TTC549 (cell line): ENCODE results near the gene SORCS1.

Experiments used
- FAIRE-seq: peaks from 2 replicates; lab custom pipeline; 2012; peaks lifted over from hg19 to GRCh38; lab: Jason Lieb, UNC

SORCS1 gene

DNA sequence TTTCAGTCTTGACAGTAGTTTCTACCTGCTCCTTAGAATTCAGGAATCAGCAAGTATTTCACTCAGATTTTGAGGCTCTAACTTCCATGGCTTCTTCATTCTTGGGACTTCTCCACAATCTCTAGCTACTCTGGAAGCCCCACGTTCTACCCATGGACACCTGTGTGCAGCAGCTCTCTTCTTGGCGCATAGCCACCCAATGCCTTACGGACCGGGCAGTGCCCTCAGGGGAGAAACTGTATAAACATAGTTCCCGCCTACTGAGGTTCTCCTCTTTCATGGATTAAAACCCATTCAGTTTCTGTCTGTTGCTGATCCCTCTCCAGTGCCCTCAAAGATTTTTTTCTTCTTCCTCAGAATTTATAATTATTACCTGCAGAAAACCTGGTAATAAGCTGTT lies 177.1 kb downstream of the SORCS1 start:
- no peak for FAIRE-seq

DNA sequence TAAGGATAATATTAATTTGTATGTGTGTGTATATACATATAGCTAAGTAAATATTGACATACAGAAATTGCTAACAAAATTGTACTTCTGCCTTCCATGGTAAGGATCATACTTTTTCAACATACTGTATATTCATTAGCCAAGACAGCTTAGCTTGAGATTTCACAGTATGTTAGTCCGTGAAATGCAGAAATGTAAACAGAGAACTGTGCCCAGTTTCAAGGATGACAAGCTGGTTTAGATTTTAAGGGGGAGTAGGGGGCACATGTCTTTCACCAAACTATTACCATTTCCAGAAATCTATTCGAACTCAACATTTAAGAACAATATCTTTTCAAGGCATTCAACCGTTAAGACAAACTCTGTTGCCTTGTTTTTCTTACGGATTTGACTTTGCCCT lies 182.2 kb downstream of the SORCS1 start:
- FAIRE-seq, result no peak

DNA sequence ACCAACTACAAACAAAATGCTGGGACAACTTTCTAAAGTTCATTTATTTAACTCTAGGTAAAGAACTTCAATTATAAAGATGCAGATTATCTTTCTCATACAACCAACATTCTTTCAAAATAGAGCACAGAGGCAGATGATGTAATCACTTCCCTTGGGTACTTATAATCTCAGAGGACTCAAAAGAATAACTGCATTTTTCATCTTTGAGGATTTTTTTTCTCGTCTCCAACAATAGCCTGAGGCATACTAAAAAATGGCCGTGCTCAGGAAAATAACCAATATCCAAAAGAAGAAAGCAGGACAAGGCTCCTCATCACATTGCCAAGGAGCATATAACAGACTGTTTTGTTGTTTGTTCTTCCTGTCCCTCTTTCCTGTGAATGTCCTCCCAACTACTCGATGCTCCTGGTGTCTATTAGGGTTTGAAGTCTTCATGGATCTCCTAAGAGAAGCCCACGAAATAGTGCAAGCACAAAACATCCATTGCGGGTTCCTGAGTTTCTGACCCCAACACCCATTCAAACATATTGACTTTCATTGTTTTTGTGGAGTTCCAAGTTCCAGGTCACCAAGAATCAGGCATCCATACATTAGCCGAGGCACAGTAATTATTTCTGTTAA lies 182.9 kb downstream of the SORCS1 start:
- no peak for FAIRE-seq

DNA sequence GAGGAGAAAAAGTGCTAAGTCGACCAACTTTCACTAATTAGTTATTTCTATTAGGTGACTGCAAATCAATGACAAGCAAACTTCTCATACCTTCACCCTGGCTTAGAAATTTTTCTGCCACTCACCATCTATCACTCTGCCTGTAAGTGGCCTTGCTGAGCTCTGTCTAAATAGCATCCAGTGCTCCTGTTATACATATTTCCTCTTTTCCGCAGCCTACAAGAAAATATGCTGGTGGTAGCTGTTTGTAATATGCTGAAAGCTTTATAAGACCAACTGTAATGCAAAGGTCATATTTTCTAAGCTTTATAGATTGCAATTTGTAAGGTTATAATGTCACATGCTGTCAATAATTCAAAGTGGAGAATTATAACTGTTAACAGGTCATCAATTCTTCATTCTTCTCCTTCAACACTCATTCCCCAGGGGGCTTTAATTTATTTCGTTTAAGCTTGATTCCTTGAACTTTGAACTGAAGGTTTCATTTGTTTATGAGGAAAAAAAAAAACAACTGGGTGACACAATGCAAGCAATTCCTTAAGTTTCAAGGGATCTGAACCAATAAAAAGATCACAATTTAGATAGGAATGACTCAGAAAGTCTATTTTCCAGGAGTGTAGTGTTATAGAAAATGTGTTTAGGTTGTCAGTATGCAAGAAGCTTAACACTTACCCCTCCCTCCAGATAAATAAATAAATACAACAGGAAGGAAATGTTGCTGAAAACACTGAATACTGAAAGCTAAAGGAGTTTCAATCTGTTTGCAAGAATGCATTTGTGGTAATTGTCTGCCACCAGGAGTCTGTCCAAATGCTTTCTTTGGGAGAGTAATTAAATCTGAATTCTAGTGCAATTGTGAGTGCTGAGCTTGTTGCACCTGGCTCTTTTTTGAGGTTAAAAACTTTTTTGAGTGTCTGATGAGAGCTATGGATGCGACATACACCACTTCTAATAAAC lies 183.7 kb downstream of the SORCS1 start:
- no peak for FAIRE-seq

DNA sequence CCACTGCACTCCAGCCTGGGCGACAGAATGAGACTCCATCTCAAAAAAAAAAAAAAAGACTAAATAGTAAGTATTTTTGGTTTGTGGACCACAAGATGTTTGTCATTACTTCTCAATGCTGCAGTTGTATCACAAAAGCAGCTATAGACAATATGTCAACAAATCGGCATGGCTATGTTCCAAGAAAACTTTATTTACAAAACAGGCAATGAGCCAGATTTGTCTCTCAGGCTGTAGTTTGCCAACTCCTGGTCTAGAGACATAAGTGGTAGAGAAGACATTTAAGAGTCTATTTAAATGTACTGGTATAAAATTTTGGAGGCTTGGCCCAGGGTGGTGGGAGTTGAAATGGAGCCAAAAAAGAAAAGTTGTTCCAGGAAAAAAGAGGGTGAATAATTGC lies 185.8 kb downstream of the SORCS1 start:
- no peak for FAIRE-seq

DNA sequence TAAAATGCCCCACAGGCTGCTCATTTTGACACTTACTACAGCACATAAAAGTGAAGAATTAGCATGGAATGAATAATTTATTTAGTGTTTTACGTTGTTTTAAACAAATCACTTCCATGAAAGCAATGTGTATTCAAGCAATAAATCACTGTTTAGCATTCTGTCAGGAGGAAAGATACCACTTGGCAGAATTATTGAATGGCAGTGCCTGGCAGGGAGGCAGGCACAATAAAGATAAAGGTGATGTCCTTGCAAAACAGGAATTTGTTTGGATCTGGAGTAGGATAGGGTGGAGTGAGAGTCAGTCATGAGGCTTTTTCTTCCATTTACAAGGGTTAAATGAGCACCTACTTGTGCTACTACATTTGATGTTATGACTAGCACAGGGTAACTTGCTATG lies 190.8 kb downstream of the SORCS1 start:
- FAIRE-seq, result no peak

DNA sequence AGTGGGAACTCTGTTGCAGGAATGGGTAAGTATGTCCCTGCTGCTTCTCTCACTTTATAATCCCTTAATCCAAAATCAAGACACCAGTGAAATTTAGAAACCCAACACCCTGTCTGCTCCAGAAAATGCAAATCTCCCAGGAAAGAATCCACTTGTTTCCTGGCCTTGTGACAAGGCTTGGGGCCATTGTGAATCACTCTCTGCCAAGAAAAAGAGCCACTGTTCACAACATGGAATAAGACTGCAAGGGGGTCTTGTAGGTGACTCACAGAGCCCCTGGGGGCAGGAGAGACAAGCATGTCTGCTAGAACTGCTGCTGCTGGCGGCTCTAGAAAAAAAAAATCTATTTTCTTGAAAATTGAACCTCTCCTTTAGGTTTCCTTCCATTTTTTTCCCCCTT lies 191.2 kb downstream of the SORCS1 start:
- FAIRE-seq, result no peak

DNA sequence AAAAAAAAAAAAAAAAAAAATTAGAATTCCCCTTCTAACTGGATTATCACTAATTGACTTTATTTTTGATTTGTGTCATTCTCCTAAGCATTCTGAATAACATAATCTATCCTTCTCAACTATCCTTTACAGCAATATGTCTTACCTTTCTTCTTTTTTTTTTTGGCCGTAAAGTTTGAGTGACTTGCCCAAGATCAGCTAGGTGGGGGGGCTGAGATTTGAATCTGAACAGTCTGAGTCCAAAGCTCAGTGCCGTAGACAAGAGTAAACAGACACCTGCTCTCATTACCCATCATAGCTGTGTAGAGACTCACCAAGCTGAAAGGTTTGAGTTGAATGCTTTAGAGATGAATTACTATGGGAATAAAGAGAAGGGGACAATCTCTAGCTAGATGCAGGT lies 192.1 kb downstream of the SORCS1 start:
- no peak for FAIRE-seq

DNA sequence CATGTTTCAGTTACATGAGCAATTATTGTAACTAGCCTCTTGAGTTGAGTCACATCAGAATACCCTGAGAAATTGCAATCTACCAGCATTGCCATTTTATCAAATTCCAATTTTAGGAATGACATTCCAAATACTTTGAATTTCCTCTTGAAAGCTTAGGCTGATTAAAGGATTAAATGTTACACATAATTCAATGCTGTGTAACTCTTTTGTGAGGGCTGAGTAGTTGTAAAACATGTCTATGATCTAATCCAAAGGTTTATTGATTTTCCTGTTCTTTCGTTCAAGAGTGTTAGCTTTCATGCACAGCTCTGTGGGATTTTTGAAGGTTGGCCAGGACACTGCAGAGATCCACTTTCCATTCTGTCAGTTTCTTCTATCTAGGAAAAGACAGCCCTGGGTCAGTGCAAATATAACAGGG lies 193.1 kb downstream of the SORCS1 start:
- no peak for FAIRE-seq

DNA sequence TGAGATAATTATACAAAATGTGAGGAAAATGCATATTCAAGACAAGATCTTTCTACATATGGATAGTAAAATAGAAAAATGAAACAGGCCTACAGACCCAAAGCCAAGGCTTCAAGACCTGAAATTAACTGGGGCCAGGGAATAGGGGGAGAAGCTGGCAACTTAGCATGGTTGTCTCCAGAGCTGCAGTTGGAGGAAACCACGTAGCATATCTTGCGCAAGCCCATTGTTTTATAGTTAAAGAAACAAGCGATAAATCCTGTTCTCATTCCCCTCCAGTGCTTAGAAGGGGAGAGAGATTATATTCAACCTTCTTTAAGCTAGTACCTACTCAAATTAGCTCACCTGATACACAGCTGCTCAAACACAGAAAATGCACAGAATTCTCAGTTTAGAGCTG lies 197.1 kb downstream of the SORCS1 start:
- no peak for FAIRE-seq

DNA sequence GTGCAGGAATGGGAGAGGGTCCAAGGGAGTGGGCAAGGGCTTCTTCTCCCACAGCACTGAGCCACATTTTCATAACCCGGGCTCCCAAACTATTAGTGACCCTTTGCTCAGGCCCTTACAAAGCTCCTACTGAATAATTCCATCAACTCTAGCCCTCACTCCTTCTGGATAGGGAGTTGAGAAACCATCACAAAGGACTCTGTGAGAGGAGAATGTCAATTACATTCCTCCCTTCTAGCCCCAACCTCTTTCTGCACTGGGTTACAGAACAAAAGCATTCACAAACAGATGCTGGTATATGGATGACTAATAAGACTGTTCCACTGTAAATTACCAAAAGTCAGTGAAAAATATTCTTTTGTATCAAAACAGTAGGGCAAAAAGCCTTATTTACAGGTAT lies 203.7 kb downstream of the SORCS1 start:
- no peak for FAIRE-seq

DNA sequence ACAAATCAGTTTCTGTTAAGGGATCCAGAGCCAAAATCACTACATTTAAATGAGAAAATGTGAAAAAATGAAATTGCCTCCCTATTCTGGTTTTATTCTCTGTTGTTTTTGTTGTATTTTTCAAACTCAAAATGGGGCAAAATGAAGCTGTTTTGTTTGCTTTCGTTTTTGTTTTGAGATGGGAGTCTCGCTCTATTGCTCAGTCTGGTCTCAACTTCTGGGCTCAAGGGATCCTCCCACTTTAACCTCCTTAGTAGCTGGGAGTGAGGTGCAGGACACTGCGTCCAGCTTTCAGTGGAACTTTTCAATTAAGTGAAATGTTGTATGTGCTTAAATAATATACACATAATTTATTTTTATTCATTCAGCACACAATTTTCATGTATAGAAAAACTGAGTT lies 205.0 kb downstream of the SORCS1 start:
- no peak for FAIRE-seq

DNA sequence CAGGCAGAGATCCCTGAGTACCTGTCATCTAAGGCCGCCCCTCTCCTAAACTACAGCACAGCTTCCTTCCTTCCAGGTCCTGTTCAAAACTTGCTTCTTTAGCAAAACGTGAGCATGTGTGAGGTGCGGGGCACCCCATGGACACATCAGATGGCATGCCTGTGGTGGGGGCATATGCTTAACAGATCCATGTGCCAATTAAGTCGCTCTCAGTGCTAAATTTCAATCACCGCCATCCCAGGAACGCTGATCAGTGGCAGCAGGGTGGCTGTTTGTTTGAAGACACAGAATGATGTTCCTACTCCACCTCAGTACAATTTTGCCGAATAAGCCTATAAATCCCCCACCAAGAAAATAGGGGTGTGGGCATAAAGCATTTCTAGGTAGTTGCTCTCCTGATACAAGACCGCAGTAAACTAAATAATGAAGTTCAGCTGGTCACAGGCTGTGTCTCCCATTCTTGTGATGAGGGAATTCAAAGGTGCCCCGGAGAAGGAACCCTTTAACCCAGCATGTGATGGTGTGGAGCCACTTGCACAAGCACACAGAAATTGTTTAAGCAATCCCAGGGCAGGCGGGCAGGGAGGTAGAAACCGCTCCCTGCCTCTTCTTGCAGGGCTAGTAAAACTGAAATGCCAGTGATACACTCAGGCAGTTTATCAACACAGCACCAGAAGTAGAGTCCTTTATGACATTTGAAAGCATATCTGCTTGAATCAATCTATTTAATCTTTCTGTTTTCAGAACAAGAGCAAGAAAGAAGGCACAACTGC lies 205.7 kb downstream of the SORCS1 start:
- FAIRE-seq, result no peak

DNA sequence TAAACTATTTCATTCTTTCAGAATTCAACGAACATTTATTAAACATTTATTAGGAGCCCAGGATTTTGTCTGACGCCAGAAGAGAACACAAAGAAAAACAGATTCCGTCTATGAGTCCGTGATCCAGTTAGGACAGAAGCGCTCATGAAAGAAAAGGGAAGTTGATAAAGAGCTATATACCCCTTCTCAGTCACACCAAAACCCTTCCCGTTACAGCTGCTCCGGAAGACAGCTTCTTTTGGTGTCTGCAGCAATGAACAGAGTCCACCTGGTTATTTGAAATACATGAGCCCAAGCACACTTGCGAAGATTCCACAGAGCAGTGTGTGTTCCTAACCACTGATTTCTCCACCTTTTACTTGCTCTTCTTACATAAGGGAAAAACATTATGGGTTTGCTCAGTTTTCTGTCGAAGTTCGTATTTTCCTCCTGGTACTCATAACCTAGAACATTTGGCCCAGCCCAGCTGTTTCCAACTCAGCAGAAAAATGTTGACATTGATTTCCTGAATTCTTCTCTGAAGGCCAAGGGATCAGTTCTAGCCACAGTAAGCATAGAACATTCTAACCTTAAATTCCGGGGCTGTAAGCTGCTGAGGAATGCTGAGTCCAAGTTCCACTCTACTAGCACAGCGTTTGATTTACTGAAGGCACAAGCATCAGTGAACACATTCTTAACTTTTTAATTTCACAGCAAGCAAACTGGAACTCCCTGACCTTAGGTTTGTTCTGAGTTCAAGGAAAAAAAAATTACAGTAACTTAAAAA lies 206.5 kb downstream of the SORCS1 start:
- FAIRE-seq, result no peak

DNA sequence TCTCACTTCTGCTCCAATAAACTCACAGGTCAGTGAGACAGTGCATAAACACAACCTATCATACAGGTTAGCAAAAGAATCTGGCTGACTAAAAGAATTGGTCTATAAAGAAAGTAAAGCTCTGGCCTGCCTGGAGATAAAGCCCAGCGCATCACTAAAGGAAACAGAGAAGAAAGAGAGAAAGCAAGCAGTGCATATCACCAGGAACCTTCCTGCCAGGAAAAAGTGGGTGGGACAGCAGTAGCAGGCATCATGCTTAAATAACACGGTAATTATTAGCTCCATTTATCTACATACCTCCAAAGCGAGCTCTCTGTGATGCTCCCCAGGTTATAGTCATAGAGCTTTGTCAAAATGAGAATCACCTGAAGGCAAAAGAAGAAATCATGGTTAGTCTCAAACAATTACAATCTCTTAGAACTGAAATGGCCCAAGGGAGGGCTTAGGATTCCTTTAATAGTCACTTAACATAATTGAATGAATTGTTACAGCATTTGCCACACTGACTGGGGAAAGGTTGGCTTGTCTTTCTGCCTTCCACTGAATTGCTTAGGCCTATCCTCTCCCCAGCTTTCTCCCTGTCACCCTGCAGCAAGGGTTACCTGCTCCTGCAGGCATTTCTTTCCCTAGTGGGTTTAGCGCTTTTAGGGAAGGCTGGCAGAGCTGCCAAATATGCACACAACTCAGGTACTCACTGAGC lies 208.1 kb downstream of the SORCS1 start:
- no peak for FAIRE-seq

DNA sequence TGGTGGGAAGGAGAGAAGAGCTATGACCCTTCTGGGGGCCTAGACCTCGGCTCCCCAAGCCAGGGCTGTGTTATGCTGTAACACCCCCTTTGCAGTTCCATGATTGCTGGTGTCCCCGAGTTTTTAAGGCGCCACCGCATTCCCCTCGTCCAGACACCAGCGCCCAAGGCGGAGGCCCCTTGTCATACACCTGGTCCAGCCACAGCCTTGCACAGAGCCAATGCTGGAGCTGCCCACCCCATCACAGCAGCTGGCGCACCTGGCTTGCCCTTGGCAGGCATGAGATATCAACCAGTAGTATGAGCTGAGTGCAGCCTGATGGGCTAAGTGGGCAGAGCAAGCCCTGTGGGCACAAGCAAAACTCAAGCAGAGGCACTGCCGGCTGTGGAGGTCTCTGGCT lies 209.4 kb downstream of the SORCS1 start:
- no peak for FAIRE-seq

DNA sequence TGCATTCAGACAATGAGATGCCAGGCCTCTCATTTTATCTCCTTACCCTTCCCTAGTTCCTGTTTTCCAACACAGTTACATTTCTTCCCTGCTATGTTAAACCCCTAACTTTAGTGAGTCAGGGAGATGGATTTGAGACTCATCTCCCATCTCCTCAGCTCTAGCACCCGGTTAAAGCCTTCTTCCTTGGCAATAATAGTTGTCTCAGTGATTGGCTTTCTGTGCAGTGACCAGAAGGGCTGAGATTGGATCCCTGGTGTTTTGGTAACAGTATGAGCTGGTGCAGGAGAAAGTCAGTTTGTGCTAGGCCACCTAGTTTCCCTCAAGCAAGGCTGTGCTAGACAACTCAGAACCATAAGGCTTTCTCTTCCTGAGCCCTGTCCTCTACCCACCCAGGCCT lies 212.5 kb downstream of the SORCS1 start:
- FAIRE-seq, result no peak

DNA sequence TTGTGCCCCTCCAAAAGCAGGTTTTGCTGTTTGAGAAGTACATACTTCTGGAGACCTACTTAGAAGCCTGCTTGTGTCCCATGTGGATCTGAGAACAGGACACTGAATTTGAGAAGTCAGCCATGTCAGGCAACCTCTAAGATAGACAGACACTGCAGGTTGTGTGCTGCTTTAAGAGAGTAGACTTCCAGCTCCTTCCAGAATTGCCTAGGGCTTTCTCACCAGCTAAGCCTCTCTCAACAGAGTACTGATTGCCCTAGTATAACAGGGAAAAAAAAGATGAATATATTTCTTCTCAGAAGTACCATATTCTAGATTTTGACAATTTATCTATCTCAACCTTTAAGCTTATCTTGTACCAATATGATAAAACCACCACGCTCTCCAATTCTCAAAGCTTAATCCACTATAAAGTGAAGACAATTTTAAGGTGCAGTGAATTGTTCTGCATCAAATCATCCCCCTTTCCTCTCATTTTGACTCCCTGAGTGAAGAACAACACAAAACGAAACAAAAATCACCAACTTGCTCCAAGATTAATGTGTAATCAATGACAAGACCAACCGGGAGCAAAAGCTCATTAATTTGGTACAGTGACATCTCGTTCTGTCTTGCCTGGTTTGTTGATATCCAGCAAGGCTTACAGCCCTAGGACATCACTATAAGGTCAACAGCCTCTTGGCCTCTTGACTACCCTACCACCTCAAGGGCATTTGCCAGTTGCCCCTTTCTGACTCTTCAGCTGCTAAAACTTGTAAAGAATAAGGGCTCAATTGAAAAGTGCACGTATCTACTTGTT lies 214.6 kb downstream of the SORCS1 start:
- FAIRE-seq, result no peak

DNA sequence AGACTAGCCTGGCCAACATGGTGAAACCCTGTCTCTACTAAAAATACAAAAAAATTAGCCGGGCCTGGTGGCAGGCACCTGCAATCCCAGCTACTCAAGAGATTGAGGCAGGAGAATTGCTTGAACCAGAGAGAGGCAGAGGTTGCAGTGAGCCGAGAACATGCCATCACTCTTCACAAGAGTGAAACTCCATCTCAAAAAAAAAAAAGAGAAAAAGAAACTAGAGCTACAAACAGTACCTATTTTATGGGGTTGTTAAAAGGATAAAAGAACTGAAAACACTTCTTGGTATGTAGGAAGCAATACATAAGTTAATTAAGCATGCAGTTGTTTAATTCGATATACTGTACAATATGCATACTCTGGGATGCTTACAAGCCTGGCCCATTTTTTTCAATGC lies 216.9 kb downstream of the SORCS1 start:
- no peak for FAIRE-seq

DNA sequence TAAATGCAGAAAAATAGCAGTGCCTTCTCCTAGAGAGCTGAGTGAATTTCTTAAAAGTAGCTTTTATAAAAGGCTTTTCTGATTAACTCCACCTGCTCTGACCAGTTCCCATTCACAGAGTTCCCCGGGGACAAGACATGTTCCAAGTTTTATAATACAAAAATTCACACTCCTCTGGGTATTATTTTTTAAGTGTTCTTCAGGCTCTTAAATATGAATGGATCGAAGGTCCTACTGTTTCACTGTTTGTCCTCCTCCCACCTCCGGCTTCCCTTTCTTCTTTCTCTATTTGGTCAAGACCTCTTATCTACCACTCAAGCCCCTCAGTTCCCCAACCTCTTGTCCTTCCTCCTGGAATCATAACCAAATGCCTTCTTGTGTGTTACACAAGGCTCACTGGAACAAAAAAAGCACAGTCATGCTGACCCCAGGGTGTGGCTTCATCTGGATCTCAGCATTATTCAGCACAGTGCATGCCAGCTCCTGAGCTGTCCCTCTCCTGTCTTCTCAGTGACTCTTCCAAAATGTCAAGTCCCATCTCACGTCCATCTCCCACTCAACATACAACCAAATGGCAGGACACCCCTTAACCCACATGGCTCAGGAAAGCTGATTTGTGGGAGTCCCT lies 222.4 kb downstream of the SORCS1 start:
- no peak for FAIRE-seq
